Measurements from ENCODE around the gene TNFRSF6B.
"Not testable (repeated sequence)": the region's sequence is repeated elsewhere in the genome, so short reads cannot be mapped to it uniquely, and the experiment has no call there.

The TNFRSF6B gene, protein sequence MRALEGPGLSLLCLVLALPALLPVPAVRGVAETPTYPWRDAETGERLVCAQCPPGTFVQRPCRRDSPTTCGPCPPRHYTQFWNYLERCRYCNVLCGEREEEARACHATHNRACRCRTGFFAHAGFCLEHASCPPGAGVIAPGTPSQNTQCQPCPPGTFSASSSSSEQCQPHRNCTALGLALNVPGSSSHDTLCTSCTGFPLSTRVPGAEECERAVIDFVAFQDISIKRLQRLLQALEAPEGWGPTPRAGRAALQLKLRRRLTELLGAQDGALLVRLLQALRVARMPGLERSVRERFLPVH

DNA sequence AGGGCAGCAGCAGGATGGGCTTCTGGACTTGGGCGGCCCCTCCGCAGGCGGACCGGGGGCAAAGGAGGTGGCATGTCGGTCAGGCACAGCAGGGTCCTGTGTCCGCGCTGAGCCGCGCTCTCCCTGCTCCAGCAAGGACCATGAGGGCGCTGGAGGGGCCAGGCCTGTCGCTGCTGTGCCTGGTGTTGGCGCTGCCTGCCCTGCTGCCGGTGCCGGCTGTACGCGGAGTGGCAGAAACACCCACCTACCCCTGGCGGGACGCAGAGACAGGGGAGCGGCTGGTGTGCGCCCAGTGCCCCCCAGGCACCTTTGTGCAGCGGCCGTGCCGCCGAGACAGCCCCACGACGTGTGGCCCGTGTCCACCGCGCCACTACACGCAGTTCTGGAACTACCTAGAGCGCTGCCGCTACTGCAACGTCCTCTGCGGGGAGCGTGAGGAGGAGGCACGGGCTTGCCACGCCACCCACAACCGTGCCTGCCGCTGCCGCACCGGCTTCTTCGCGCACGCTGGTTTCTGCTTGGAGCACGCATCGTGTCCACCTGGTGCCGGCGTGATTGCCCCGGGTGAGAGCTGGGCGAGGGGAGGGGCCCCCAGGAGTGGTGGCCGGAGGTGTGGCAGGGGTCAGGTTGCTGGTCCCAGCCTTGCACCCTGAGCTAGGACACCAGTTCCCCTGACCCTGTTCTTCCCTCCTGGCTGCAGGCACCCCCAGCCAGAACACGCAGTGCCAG lies at the start of gene TNFRSF6B:
TNFRSF6B (plus strand) TSS at position 25 of the 729 bp plus-strand sequence; CDS start at position 141, 116 bp downstream.
- no peak for DNase-seq (ENCODE audit: low spot score)

DNA sequence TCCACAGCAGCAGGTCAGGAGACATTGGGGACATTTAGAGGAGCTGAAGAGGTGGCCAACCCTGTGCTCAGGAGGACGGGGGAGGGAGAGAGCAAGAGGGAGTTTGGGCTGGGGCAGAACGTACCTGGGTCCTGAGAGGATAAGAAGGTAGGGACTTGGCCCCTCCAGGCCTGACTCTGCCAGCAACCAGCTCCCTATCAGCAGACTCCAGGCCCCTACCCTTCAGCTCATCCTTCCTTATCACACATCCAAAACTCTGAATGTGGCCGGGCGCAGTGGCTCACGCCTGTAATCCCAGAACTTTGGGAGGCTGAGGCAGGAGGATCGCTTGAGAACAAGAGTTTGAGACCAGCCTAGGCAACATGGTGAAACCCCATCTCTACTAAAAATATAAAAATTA lies 48.3 kb upstream of the TNFRSF6B start:
- DNase-seq (ENCODE audit: low spot score), result no peak

DNA sequence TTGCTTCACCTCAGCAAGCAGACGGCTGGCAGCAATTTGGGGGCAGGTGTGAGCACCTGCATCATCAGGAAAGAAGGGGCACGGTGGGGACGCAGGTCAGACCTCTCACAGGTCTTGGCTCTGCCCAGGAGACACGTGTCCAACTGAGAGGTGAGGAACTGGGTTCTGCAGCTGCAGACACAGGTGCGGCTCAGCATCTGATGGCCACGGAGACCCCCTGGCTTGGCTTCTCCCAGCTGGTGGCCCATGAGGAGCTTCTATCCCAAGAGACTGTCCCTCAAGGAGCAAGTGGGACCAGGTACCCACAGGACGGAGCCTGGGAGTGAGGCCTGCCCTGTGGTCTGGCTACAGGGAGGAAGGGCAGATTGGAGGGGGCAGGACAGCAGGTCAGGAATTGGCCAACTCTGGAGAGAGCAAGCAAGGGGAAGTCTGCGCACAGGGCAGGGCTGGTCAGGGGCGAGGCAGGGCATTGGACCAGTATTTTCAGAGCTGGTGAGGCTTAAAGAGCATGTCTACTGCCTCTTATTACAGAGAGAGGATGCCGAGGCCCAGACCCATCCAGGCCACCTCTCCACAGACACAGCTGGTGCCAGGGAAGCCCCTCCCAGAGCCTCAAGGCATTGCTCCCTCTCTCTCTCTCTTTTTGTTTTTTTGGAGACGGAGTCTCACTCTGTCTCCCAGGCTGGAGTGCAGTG lies 47.4 kb upstream of the TNFRSF6B start:
- DNase-seq (ENCODE audit: low spot score), result no peak

DNA sequence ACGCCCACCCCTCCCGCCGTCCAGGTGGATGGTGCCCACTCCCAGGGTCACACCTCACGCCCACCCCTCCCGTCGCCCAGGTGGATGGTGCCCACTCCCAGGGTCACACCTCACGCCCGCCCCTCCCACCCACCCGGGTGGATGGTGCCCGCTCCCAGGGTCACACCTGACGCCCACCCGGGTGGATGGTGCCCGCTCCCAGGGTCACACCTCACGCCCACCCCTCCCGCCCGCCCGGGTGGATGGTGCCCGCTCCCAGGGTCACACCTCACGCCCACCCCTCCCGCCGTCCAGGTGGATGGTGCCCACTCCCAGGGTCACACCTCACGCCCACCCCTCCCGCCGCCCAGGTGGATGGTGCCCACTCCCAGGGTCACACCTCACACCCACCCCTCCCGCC lies 46.0 kb upstream of the TNFRSF6B start:
- DNase-seq (ENCODE audit: low spot score), result not testable (repeated sequence)

DNA sequence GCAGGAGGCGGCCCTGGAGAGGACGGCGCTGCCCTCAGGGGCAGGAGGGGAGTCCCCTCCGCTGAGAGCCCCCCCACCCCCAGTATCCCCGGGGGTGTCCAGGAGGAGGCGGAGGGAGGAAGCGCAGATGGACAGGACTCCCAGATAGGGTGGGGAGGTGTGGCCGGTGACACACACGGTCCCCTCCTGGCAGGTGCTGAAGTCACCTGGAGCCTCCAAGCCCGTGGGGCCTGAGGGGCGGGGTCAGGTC lies 44.6 kb upstream of the TNFRSF6B start:
- DNase-seq (ENCODE audit: low spot score), result peak; percentile 38

DNA sequence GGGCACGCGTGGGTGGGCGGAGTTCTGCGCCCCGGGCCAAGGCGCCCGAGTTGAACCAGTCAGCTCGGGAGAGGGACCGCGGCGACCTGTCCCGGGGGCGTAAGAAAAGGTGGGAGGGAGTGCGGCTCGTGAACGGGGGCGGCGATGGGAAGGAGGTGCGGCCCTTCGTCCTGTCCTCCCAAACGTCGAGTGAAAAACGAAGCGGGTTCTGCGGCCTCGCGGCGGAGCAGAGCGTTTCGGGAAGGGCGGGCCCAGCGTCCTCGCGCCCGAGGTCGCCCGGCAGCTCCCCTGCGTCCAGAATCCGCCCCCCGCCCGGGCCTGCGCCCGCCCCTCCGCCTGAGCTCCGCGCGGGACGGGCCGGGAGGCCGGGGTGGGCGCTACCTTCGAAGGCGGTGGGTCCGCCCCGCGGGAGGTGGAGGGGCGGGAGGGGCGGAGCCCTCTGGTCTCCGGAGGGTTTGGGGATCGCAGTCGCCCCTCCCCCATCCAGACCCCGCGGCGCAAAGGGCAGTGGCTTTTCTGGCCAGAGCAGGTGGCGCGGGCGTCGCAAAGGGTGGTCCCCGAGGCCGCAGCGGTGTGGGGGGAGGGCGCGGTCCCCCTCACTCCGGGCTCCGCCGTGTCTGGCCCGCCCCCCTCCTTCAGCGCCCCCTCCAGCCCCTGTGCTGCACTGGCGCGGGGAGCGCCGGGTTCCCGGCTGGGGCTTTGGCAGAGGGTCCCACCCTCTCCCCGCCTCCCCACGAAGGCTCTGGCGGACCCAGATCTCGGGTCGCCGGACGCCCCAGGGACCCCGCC lies 44.1 kb upstream of the TNFRSF6B start:
- DNase-seq (ENCODE audit: low spot score), result peak; percentile 18

DNA sequence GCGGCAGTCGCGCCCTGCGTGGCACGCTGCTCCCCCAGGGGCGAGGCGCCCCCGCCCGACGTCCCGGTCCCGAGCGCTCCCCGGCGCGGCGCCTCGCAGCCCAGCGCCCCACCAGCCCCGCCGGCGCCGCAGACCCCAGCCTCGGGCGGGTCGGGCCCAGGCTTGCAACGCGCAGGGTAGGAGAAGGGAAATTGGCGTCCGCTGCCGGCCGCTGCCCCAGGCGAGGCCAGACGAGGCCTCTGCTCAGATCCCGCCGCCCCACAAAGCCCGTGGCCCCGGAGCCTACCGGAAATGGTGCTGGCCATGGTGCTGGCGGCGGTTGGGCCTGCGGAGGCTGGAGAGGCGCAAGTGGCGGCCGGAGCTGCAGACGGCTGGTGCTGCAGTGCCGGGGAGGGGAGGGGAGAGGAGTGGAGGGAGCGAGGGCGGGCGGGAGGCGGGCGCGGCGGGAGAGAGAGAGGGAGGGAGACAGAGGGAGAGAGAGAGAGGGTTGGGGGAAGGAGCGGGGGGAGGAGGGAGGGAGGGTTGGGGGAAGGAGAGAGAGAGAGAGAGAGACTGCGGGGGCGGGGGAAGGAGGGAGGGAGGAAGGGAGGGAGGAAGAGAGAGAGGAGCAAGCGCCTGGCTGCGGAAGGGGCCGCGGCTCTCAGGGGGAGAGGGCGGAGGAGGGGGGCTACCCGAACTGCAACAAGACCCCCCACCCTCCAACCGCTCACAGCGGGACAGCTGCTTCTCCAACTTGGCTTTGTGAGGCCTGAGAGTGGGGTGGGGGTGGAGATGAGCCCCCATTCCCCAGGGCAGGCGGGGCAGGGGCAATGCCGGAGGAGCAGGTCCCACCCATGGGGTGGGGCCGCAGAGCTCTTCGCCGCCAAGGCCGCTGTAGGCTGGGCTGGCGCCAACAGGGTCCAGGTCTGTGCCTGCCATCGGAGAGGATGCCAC lies 43.1 kb upstream of the TNFRSF6B start, which contains the start of gene STMN3:
STMN3 (minus strand) TSS at position 384 of the 933 bp plus-strand sequence; CDS start at position 305, 79 bp downstream.
- peak; percentile 66 for DNase-seq (ENCODE audit: low spot score)

DNA sequence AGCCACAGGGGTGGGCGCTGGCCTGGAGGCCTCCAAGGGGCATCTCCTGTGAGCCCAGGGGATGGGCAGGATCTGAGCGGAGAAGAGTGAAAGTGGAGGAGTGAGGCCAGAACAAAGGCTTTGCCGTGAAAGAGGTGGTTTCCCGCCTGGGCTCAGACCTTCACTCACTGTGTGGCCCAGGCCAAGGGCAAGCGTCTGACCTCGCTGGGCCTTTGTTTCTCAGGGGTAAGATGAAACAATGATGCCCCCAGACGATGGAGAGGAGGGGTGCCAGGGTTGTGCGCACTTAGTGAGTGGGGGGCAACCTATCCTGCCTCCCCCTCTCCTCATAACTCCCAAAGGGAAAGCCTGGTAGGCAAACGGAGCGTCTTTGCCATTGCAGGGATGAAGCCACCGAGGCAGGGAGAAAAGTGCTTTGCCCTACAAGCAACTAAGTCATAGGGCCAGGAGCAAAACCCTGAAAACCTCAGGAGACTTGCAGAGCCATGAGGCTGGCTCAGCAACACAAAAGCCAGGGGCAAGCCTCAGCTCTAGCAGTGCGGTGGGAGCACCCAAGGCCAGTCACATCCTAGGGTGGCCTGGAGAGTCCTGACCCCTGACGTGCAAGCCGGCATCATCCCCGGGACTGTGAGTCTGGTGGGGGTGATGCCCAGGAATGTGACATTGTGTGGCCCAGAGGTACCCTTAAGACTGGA lies 42.3 kb upstream of the TNFRSF6B start:
- no peak for DNase-seq (ENCODE audit: low spot score)

DNA sequence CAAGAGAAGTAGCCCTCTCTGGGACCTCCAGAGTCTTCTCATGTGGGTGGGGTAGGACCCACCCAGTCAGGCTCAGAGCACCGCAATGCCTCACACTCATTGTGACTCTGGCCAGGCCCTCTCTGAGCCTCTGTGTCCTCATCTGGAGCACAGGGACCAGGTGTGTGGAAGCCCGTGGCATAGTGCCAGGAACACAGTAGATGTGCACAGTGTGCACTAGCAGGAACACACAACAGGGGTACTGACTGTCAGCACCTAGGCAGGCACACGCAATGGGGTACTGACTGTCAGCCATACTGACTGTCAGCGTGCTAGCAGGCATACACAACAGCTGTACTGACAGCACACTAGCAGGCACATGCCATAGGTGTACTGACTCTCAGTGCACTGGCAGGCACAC lies 41.2 kb upstream of the TNFRSF6B start:
- no peak for DNase-seq (ENCODE audit: low spot score)

DNA sequence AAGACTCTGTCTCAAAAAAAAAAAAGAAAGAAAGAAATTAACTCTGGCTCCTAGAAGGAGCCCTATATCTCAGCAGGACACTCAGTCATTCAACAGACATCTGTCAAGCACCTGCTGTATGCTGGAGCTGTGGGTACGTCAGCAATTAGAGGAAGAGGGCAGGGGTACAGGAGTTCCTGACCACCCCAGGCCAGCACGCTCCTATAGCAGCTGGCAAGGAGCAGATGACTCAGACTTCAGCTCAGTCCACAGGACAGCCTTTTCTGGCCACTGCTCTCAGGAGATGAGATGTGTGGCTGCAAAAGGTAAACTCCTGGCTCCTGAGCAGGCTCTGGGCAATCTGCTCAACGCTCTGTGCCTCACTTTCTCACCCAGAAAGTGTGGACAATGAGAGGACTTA lies 40.0 kb upstream of the TNFRSF6B start:
- DNase-seq (ENCODE audit: low spot score), result no peak

DNA sequence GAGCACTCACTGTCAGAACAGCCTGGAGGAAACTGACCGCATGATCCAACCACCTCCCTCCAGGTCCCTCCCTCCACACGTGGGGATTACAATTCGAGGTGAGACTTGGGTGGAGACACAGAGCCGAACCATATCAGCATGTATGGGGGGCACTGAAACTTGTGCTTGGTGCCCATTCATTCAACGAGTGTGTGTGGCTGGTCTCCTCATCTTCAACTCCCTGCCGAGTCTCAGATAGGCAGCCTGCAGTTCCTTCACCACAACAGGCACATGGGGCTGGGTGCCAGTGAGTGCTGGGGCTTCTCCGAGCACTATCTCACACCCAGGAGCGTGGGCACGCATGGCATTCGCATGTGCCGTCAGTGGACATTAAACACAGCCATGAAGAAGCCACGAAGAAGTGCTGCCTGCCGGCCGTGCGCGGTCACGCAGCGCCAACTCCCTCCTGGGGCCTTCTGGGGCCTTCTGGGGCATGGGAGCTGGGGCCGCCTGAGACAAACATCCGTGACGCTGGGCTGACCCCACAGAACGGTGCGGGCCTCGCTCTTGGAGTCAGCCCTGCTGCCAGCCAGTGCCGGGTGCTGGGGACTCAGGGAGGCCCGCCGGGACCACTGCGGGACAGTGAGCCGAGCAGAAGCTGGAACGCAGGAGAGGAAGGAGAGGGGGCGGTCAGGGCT lies 39.1 kb upstream of the TNFRSF6B start:
- DNase-seq (ENCODE audit: low spot score), result no peak

DNA sequence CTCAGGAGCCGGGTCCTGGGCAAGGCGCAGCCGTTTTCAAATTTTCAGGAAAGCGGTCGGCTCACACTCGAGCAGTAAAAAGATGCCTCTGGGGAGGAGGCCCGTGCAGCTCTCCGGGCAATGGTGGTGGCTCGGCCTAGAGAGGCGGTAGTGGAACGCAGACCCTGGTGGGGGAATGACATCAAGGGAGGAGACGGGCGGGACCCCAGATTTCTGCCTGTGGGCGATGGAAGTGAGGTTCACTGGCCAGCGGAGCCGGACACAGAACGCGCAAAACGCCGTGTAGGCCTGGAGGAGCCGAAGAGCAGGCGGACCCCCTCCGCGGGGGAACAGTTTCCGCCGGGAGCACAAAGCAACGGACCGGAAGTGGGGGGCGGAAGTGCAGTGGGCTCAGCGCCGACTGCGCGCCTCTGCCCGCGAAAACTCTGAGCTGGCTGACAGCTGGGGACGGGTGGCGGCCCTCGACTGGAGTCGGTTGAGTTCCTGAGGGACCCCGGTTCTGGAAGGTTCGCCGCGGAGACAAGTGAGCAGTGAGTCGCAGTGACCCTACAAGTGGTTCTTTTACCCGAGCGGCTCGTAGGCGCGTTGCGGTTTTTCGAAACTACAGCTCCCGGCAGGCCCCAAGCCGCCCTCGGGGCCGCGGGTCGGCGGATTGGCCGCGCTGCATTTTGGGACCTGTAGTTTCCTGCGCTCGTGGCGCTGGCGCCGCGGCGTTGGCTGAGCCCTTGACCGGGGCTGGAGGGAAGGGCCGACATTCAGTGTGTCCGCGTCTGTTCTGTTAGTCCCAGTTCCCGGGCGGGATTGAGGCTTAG lies 38.3 kb upstream of the TNFRSF6B start, which contains the start of gene RTEL1:
RTEL1 (plus strand) TSS at position 376 of the 812 bp plus-strand sequence. CDS start 1,091 bp downstream, outside the sequence.
- peak; percentile 91 for DNase-seq (ENCODE audit: low spot score)

DNA sequence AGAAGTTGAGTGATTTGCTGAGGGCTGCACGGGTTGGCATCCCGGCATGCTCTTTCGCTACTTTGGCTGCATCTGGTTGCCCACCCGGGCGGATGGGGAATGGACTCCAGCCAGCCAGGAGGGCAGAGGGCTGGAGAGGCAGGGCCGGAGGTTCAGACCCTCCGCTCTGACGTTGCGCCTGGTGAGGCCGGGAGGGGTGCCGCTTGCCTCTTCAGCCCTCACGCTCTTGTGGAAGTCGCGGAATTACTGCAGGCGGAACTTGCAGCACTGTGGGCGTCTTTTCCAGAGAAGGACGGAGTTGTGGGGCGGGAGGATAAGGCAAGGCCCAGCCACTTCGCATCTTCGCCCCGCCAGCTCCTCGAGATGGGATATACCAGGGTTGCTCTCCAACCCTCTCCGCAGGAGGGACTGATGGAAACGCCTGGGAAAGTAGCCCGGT lies 37.7 kb upstream of the TNFRSF6B start:
- DNase-seq (ENCODE audit: low spot score), result no peak

DNA sequence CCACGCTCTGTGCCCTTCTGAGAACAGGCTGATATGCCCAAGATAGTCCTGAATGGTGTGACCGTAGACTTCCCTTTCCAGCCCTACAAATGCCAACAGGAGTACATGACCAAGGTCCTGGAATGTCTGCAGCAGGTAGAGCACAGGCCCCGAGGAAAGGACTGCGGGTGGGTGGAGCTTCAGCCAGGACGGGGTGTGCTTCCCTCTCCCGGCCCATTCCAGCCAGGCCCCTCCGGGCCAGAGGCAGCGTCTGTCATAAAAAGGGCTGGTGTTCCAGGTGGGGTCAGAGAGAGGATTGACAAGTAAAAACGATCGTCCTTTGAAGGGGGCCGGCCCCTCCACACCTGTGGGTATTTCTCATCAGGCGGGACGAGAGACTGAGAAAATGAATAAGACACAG lies 37.1 kb upstream of the TNFRSF6B start:
- no peak for DNase-seq (ENCODE audit: low spot score)

DNA sequence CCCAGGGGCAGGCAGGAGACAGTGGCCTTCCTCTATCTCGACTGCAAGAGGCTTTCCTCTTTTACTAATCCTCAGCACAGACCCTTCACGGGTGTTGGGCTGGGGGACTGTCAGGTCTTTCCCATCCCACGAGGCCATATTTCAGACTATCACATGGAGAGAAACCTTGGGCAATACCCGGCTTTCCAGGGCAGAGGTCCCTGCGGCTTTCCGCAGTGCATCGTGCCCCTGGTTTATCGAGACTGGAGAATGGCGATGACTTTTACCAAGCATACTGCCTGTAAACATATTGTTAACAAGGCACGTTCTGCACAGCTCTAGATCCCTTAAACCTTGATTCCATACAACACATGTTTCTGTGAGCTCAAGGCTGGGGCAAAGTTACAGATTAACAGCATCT lies 36.3 kb upstream of the TNFRSF6B start:
- not testable (repeated sequence) for DNase-seq (ENCODE audit: low spot score)

DNA sequence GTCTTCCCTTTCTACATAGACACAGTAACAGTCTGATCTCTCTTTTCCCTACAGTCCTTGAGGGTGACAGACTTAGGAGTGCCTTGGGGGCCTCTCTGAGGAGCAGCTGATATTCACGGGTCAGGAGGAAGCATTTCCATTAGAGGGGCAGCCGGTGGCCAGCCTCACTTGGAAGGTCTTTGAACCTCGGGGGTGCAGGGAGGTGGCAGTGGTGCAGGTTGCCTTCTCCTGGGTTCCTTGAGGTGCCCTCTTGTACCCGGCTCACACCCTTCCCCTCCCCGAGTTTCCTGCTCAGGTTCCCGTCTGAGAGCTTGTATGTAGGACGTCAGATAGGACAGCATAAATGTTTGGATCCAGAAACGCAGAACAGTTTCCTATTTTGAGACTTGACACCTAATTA lies 35.8 kb upstream of the TNFRSF6B start:
- no peak for DNase-seq (ENCODE audit: low spot score)

DNA sequence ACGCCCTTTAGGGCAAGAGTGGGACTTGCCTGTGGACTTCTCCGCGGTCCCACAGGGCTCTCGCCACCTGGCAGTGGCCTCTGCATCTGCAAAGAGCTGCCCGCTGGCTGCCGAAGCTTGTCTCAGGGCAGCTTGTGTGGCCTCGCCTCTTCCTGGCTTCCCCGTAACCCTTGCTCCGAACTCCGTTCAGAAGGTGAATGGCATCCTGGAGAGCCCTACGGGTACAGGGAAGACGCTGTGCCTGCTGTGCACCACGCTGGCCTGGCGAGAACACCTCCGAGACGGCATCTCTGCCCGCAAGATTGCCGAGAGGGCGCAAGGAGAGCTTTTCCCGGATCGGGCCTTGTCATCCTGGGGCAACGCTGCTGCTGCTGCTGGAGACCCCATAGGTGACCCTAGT lies 35.3 kb upstream of the TNFRSF6B start:
- no peak for DNase-seq (ENCODE audit: low spot score)

DNA sequence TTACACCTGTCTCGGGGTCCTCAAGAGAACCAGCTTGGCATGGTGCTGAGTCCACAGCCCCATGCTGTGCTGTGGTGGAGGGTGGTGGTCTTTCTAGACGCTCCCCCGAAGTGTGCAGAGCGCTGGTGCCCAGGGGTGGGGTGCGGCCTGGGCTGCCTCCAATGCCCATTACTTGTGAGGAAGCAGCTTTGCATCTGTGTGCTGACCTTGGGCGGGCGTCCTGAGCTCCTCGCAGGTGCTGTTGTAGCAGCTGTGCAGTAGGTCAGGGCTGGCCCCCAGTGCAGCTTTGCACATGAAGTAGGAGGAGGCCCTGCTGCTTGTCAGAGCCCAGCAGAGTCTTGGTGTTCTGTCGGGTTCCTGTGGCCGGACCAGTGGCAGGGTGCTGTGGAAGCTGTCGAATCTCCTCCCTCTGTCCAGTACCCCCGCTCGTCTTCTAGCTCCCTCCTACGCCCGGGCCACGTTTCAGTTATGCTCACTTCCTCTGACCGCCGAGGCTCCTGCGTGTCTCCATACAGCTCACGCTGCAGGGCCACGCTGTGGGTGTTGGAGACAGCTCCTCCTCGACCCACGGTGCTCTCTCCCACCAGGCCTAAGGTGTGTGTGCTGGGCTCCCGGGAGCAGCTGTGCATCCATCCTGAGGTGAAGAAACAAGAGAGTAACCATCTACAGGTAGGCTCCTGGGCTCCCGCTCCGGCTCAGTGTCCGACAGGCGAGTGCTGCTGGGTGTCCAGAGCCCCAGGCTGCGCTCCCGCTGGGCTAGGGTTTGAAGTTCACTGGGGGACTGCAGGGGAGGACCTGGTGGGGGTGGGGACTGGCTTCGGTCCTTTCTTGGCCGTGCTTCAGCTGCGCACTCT lies 34.3 kb upstream of the TNFRSF6B start:
- no peak for DNase-seq (ENCODE audit: low spot score)
